Measurements from ENCODE around the gene HIPK2.
A peak's percentile ranks its signal among the peaks of the same experiment; 100 is the strongest.

Gene HIPK2

GRCh38 chr7:139750459-139751095 lies 27.2 kb downstream of the HIPK2 start:
- ATAC-seq: no peak

- ATAC-seq: no peak
Observed at GRCh38 chr7:139749545-139749944, 28.3 kb downstream of the HIPK2 start.

- no peak for ATAC-seq
Observed at GRCh38 chr7:139748941-139749340, 28.9 kb downstream of the HIPK2 start.

GRCh38 chr7:139748373-139748765 lies 29.4 kb downstream of the HIPK2 start:
- ATAC-seq: no peak

GRCh38 chr7:139747662-139748372 lies 30.0 kb downstream of the HIPK2 start:
- no peak for ATAC-seq

GRCh38 chr7:139746652-139747051 lies 31.1 kb downstream of the HIPK2 start:
- ATAC-seq: no peak

GRCh38 chr7:139745678-139746143 lies 32.1 kb downstream of the HIPK2 start:
- no peak for ATAC-seq

GRCh38 chr7:139744768-139745677 lies 32.8 kb downstream of the HIPK2 start:
- no peak for ATAC-seq

GRCh38 chr7:139743967-139744767 lies 33.6 kb downstream of the HIPK2 start:
- no peak for ATAC-seq

- no peak for ATAC-seq
Observed at GRCh38 chr7:139743267-139743966, 34.4 kb downstream of the HIPK2 start.

GRCh38 chr7:139741789-139742344 lies 35.9 kb downstream of the HIPK2 start:
- ATAC-seq: no peak

GRCh38 chr7:139741239-139741638 lies 36.6 kb downstream of the HIPK2 start:
- no peak for ATAC-seq

- ATAC-seq: no peak
Observed at GRCh38 chr7:139739863-139740597, 37.8 kb downstream of the HIPK2 start.

GRCh38 chr7:139738772-139739171 lies 39.0 kb downstream of the HIPK2 start:
- no peak for ATAC-seq

GRCh38 chr7:139738101-139738489 lies 39.7 kb downstream of the HIPK2 start:
- no peak for ATAC-seq

- peak; percentile 41 to 46 for ATAC-seq
Observed at GRCh38 chr7:139737221-139738100, 40.3 kb downstream of the HIPK2 start.

- ATAC-seq: no peak
Observed at GRCh38 chr7:139735912-139736595, 41.7 kb downstream of the HIPK2 start.

GRCh38 chr7:139735466-139735865 lies 42.3 kb downstream of the HIPK2 start:
- ATAC-seq: no peak

GRCh38 chr7:139734395-139734794 lies 43.4 kb downstream of the HIPK2 start:
- ATAC-seq: no peak
